NCI-H2029 treated with DMSO at 0.1 percent for 48 hours (cell line): ENCODE results near the gene GTSE1.

Experiments
- DNase-seq: peaks from one replicate; lab custom pipeline; 2025; lab: John Stamatoyannopoulos, UW

The GTSE1 gene

DNA sequence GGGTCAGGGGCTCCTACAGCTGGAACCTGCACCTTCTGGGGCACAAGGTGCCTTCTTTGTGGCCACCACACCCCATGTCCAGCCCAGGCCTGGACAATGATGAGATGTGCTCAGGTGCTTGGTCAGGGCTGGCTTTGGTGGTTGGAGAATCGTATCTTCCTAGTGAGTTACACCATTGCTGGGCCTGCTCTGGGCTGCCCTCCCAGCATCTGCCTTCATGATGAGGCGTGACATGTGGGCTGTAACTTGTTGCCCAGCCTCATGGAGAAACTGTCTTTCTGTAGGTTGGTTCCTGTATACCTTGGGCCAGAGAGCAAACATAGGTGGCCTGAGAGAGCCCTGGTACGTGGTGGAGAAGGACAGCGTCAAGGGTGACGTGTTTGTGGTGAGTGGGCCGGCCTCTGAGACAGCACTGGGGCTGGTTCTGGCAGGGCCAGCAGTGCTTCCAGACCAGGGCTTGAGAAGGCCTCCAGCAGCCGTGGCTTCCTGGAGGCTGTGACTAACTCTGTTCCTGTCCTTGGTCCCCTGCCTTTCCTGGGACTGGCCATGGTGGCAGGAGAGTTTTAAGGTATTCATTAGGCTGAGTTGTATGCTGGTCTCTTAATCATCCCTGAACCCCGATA is 56.9 kb downstream of the GTSE1 start:
- DNase-seq, result no peak

DNA sequence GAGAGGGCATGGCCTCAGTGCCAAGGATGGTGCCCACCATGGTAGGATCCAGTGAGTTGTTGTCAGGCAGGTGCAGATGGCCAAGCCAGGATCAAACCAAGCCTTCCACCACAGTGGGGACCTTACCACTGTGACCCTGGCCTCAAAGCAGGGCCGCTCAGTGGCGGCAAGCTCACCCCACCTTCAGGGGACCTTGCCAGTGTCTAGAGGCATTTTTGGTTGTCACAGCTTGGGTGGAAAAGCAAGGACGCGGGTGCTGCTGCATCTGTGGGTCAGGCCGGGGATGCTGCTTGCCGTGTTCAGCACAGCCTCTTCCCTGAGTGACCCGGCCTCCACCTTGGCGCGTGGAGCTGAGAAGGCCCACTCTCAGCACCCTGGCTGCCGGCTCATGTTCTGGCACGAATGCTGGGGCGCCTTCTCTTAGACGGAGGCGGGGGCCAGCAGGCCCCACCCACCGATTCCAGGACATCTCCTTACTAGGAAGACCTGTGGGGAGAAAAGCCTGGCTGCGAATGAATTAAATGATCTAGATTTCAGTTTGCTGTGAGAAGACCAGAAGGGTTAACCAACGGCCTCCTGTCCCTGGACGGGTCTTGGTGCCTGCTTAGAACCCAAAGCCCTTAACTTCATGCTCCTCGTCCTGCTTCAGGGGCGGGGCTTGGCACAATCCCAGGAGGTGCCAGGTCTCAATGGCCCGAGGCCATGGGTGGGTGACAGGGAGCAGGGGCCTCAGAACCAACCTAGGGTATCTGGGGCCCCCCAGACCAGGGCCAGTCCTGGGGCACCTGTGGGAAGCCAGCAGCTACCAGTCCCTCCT is 57.7 kb downstream of the GTSE1 start:
- DNase-seq, result no peak

DNA sequence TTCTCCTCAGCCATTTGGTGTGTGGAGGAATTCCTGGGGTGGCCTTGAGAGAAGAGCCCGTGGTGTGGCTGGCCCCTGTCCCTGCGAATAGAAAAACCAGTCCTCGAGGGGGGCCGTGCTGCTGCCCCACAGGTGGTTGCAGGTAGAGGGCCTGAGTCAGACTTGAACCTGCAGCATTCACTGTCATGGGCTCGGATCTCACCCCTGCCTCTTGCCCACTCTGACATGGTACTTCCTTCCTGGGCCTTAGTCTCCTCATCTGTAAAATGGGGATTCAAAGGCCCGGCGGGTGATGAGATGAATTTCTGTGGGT is 58.3 kb downstream of the GTSE1 start:
- DNase-seq, result no peak

DNA sequence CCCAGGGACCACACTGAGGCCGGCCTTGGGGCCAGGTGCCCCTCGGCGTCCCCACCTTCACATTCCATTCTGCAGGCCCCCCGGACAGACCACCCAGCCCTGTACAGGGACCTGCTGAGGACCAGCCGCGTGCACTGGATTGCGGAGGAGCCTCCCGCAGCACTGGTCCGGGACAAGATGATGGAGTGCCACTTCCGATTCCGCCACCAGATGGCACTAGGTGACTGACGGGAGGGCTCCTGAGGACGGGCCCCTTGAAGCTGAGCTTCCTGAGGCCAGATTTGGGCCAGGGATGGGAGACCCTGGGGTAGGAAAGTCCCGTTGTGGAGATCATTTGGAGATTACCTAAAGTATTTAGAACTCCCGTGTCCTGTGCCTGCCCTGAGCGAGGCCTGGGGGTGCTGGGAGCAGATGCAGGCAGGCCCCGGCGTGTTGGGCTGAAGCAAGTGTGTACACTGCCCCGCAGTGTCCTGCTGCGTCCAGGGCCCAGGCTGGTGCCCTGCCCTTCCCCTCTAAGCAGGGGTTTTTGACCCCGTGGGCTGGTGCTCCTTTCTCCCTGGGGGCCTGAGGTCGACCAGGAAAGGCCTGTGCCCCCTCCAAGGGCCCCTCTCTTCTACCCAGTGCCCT is 58.8 kb downstream of the GTSE1 start:
- DNase-seq, result no peak

DNA sequence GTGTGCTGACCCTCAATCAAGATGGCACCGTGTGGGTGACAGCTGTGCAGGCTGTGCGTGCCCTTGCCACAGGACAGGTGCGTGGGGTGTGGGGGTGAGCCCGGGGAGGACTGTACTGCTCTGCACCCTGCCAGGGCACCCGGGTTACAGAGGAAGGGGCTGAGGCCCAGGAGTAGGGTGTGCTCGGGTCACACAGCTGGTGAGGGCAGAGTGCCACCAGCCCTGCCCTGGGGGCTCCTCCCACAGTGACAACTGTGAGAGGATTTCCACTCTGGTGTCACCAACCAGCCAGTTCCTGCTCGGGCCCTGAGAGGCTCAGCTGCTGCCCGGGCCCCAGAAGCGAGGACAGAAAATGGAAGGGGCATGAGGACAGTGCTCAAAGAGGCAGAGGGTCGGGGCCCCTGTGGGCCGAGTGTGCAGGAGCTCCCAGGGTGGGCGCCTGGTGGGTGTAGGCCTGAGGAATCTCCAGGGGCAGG is 59.4 kb downstream of the GTSE1 start:
- DNase-seq, result no peak

DNA sequence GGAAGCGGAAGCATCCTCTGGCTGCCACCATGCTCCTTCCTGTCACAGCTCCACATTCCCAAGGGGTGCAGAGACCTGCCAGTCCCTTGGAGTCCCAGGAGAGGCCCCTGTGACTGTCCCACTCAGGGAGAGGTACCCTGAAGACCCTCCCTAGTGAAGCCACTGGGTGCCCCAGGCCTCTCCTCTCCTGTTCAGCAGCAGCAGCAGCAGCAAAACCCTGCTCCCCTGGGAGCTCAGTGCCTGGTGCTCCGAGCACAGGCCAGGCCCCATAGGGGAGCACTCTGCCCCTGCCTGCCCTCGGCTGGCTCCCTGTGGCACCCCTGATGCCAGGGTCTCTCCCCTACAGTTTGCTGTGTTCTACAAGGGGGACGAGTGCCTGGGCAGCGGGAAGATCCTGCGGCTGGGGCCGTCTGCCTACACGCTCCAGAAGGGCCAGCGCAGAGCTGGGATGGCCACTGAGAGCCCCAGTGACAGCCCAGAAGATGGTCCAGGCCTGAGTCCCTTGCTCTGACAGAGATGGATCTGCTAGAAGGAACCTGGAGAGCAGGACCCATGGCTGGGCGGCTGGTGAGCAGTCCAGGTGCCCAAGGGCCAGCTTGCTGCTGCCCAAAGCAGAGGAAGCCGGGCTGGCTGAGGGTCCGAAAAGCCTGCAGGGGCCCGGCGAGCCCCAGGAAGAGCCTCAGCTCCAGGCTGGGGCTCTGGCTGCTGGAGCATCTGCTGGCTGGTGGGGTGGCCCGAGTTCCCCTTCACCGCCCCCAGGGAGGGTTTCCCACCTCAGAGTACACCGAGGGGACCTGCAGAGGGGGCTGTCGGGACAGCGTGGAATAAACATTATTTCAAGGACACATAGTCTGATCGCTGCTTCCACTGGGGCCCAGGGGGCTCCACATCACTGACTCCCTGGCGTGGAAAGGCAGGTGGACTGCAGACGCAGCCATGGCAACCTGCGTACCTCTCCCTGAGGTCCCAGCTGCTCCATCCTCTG is 60.1 kb downstream of the GTSE1 start:
- no peak for DNase-seq

DNA sequence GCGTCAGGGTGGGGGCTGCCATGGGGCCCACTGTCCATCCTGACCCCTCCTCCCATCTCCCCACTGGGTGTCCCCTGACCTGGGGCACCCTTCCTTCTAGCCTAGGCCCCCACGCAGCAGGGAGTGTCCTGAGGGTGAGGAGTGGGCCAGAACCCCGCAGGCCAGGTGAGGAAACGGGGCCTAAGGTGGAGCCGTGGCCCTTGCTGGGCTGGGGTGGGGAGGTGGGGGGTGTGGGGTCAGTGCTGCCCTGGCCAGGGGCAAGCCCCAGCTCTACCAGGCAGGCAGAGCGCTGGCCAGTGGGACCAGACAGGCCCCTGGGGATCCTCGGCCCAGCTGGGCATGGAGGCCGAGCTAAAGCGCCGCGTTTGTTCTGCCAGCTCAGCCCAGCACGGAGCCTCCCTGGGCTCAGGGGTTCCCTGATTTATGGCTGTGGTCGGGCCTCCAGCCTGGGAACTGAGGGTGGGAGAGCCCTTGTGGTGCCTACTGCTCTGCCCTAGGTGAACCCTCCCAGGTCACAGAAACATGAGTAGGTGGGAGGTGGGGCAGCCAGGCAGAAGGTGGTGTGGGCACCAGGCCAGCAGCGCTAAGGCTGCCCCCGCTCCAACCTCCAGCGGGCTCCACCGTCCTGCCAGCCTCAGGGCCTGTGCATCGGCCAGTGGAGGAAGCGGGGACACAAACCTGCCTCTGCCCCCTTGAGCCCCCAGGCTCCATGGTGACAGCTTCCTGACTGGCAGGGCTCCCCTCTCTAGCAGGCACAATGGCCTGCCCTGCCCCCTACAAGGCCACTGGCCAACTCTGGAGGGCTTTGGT is 61.2 kb downstream of the GTSE1 start:
- DNase-seq, result no peak

DNA sequence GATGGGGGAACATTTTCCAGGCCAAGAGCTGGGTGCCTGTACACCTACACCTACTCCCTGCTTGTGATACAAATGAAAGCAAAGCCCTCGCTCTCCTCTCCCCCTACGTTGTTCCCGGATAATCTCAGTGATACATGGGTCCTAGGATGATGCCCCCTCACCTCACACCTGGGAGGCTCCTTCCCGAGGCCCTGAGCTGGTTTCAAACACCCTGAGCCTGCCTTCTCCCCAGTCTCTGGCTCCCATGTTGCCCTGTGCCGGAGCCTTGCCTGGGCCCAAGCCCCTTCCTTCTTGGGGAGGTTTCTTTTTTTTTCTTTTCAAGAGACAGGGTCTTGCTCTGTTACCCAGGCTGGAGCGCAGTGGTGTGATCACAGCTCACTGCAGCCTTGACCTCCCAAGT is 62.1 kb downstream of the GTSE1 start:
- no peak for DNase-seq

DNA sequence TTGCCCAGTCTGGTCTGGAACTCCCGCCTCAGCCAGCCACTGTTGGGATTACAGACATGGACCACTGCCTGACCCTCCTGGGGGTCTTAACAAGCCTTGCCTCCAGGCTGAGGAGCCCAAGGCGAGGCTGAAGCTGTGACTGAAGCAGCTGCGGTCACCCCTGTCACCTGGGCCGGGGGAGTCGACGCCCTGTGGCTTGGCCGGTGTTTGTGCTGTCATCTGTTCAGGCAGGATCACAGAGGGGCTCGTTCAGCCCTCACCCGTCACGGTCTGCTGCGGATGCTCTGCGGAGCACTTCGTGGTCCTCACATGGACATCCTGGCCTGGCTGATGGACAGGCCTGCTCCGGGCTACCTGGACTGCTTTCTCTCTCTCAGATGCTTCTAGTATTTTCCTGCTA is 62.7 kb downstream of the GTSE1 start:
- no peak for DNase-seq

DNA sequence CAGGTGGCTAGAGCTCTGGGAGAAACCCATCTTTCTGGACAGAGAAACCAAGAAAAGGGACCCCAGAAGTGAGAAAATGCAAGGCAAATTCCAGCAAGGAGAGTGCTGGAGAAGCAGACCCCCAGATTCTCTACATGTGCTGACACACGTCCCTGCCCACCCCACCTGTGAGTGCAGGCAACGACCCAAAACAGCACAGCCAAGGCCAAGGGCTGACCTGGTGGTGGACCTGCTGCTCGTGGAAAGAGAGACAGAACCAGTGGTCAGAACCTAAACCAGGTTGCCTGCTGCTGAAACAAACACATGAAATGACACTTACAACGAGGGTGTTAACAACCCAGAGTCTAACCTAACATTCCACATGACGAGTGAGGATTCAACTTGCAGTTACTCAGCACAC is 63.4 kb downstream of the GTSE1 start:
- no peak for DNase-seq

DNA sequence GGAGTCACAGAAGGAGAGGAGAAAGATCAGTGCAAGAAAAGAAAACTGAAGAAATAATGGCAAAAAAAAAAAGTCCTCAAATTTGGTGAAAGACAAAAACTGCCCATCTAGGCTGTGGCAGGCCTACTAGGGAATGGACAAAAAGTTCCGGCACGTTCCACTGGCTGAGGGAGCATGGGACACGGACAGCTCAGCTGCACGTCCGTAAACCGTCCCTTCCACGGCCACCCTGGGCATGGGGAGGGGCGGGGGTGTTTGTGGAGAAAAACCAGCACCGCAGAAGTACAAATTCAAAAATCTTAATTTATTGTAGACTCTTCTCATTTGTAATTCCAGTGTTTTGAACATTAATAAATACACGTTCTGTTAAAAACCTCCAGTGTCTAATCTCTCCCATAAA is 64.2 kb downstream of the GTSE1 start:
- DNase-seq, result no peak

DNA sequence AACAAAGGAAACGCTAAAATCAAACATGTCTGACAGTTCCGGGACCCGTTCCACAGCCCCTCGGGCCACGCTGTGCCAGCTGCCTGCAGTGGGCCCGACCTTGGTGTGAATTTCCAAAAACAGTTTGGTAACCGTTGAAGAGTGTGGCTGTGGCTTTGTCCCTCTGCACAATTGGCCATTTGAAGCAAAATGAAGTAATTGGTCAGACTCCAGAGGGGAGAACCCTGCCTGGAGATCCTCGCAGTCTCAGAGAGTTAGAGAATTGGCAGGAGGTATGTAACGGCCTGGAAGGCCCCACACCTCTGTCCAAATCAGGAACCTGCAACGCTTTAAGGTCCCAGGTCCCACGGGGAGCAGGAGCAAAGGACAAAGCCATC is 65.1 kb downstream of the GTSE1 start:
- DNase-seq, result no peak

DNA sequence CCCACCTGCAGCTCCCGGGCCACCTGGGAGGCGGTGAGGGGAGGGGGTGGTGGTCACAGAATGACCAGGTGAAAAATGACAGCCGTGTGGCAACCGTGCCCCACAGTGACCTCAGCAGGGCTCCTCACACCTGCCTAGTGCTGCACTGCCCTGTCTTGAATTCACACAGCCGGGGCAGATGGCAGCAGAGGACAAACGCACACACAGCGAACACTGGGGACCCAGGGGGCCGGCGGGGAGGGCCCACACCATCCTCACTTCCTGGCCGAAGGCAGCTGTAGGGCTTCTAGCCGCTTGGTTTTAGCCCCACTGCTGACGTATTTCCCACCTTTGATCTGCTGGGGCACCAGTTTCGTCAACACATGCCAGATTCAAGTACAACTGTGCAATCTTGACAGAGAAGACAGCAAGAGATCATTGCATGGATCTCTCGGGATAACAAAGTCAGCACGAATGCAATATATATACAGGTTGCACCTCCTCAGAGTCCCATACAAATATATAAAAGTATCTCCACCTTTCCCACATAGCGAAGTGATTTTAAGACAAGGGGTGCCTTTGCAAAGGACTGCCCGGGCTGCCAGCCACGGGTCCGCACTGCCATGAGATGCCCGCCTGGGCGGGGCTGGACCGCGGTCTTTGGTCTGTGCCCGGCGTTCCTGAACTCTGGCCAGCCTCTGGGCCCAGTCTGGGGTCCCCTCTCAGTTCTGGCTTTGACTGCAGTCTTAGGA is 65.7 kb downstream of the GTSE1 start:
- DNase-seq, result no peak

DNA sequence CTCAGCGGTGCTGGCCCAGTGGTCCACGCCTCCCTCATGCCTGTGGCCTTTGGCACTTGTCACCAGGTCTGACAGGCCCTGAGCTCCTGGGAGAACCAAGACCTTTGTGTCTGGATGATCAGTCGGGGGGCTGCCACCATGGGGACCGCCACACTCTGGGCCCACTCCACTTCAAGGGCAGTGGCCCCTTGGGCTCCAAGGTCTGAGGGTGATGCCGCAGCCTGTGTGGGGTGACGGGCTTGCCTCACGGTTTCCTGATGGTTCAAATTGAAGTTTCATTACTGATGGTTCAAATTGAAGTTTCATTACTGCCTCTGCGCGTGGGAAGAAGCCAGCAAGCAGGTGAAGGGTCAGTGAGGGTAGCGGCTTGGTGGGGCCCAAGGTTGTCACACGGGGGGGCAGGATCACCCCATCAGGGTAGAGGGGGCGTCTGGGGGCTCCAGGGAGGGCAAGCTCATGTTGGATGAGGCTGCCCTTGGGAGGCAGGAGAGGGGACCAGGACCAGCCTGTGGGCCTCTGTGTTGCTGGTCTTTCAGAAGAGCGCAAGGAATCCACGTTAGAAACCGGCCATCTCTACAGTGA is 66.4 kb downstream of the GTSE1 start:
- DNase-seq, result no peak

DNA sequence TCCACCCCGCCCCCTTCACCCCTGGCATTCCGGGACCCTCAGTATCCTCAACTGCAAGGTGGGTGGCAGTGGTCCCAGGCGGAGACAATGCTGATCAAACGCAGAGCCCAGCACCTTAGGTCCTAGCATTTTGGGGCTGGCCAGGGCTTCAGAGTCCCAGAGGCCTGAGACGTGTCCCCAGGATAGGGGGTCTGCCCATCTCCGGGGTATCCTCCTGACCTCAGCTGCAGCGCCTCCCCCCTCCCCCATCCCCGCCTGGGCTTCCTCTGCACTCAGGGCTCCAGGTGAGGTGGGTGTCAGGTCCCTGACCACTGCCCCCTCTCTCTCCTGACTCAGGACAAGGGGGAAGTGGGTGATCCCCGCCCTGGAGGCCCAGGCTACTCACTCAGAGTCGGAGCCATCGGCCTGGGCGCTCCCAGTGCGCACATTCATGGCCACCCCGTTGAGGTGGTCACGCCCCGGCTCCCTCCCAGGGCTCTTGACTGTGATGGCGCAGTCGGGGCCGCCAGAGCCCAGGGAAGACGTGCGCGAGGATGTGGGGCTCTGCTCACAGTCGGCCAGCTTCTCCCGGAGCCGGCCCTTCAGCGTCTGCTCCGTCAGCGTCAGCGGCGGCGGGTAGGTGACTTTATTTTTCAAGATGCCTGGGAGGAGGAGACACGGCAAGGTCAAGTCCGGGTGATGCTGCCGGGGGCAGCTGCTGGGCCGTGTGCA is 67.1 kb downstream of the GTSE1 start:
- no peak for DNase-seq

DNA sequence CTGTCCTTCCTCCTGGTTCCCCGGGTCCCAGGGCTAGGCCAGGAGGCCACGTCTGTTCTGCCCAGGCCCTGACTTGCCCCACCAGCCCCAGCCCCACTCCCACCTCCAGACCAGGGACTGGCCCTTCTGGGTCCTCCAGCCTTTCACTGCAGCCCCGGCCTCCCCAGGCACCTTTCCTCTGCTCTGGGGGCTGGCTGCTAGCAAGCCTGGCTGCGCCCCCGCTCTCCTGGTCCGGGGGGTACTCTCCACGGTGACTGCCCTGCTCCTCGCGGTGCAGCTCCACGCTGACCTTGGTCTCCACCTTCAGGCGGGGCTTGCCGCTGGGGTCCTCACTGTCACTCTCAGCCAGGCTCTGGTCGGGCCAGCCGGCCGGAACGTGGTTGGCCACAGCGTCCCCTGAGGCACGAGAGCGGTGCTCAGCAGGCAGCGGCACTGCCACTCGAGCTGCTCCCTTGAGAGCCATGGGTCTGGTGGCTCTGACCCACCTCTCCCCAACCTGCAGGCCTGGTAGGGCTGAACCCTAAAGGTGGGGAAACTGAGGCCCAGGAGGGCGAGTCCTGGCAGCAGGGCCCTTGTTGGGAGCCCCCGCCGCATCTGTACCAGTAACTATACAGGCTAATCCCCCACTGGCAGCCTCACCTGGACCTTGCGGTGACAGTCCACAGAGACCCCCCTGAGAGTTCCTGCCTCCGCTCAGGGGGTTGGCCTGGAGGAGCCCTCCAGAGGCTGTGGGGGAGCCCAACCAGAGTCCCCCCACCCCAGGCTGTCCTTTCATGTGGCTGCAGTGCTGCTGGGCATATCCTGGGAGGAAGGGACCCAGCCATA is 67.9 kb downstream of the GTSE1 start:
- no peak for DNase-seq

DNA sequence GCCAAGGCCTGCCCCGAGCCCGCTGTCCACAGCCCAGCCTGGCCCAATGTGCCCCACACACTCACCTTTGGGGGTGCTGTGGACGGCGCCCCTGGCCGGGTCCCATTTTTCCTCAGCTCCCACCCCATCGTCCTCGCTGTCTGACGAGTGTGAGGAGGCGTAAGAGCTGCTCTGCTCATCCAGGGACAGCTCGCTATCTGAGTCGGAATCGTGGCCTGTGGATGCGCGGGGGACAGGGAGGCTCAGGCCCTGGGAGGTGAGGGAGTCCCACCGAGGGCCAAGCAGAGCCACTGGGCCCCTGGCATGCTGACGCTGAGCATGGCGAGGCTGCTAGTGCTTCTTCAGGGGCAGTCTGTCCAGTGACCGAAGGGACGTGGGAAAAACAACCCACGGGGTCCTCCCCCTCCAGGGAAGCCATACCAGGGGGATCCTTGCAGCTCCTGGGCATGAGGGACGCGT is 68.5 kb downstream of the GTSE1 start:
- no peak for DNase-seq

DNA sequence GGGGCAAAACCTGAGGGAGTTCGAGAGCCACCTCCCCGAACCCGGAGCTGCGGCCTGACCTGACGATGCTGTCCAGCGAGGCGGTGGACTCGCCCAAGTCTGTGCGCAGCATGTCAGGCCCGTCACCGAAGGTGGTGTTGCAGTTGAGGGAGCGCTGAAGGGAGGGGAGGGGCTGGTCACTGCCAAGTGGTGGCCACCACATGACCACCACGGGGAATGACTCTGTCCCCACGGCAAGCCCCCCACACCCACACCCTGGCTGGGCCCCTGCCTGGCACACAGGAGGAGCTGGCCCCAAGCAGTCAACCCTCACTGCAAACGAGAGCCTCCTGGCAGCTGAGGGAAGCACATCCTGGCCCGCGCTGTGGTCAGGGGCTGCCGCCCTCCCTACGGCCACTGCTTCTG is 69.7 kb downstream of the GTSE1 start:
- DNase-seq, result no peak
